ENCODE measurements around the gene SH3GL3. TPM values are rescaled to one million over a fixed set of nuclear protein-coding genes. Genes with fewer than 3 reads are reported as not detected.

The SH3GL3 gene
- total RNA-seq, 1 donor, result 0.72 TPM

DNA sequence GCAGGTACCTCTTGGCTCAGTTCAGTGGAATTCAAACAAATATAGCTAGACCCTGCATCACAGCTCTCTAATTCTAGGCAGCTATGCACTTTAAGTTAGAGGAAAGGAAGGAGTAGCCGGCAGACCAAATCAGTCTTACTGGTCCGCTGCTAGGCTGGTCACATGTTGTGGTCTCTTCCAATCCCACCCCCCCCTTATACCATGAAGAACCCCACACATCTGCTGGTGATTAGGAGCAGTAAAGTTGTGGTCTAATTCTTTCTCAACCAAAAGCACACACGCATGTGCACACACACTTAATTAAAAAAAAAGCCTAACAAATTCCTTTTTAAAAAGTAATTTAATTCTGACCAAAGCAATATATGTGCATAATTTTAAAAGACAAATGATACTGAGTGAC is 16.7 kb upstream of the SH3GL3 start:
- no peaks in the 10 kb centered on the region for H4K20me1 ChIP-seq (ENCODE audit: insufficient read depth, low read length)
- TF ChIP-seq, protein P1, sequence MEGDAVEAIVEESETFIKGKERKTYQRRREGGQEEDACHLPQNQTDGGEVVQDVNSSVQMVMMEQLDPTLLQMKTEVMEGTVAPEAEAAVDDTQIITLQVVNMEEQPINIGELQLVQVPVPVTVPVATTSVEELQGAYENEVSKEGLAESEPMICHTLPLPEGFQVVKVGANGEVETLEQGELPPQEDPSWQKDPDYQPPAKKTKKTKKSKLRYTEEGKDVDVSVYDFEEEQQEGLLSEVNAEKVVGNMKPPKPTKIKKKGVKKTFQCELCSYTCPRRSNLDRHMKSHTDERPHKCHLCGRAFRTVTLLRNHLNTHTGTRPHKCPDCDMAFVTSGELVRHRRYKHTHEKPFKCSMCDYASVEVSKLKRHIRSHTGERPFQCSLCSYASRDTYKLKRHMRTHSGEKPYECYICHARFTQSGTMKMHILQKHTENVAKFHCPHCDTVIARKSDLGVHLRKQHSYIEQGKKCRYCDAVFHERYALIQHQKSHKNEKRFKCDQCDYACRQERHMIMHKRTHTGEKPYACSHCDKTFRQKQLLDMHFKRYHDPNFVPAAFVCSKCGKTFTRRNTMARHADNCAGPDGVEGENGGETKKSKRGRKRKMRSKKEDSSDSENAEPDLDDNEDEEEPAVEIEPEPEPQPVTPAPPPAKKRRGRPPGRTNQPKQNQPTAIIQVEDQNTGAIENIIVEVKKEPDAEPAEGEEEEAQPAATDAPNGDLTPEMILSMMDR (IDR thresholded peaks at IDR 0.05; ENCODE audit: extremely low read depth, low read depth, low read length), result no peak
- DNase-seq (ENCODE audit: insufficient read length, low spot score, missing footprints), result no peak

DNA sequence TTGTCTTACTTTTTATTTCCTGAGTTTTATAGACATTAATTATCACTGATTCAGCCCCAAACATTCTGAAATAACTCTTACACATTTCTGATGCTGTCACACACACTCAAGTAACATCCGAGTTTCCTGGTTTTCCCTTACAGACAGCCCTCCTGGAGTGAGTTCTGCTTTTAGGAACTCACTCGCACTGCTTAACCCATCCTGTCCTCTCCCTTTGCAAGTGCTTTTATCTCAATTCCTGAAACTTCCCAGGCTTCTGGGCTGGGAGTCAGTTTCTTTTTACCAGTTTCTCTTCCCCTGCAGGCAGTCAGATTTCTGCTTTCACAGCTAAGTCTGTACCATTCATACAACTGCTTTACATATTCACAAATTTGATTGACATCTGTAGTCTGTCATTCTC is 15.6 kb upstream of the SH3GL3 start:
- H3K79me2 ChIP-seq (ENCODE audit: insufficient read depth, low read length), result no peaks in the 10 kb centered on the region
- TF ChIP-seq, protein P1 (IDR thresholded peaks at IDR 0.05; ENCODE audit: extremely low read depth, low read depth, low read length), result no peak
- H3K4me3 ChIP-seq (ENCODE audit: insufficient read depth, low read length), result no peak overlapping the region

More for the DNA sequence above, 16.7 kb upstream of the SH3GL3 start:
- no peaks in the 10 kb centered on the region for H3K36me3 ChIP-seq (ENCODE audit: insufficient read depth, low read length)
- no peaks in the 10 kb centered on the region for H3K4me1 ChIP-seq (ENCODE audit: insufficient read depth, low read length)
- no peaks in the 10 kb centered on the region for H3K9me3 ChIP-seq (ENCODE audit: low read depth, low read length)
- no peak overlapping the region for H3K4me2 ChIP-seq (ENCODE audit: insufficient read depth, low read length)
- H3K27ac ChIP-seq (ENCODE audit: low read depth, low read length), result no peak overlapping the region
- H3K27me3 ChIP-seq (ENCODE audit: insufficient read depth, low read length), result peaks cover 5% of the 10 kb centered on the region
- H3K4me3 ChIP-seq (ENCODE audit: insufficient read depth, low read length), result no peak overlapping the region
- no peaks in the 10 kb centered on the region for H3K79me2 ChIP-seq (ENCODE audit: insufficient read depth, low read length)
- no peak overlapping the region for H2AFZ ChIP-seq (ENCODE audit: low read length)

DNA sequence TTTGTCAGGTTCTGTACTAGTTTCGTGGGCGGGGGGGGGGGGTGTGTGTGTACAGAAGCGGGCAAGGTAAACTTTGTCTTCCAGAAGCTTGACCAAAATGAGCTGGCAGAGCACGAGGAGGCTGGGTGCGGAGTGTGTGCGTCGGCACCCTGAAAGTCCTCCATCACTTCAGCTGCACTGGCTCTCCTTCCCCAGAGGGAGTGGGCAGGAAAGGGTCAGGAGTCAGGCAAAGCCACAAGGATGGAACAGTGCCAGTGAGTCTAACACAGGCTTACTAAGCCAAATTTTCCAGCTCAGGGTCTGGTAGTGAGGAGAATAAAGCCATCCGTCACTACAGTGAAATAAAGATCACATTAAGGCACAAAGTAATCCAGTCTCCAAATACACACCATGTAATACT is 11.9 kb upstream of the SH3GL3 start:
- Histone ChIP-seq H3K36me3 (ENCODE audit: insufficient read depth, low read length) (no peaks in the 10 kb centered on the region), H3K79me2 (ENCODE audit: insufficient read depth, low read length) (no peaks in the 10 kb centered on the region), H3K4me2 (ENCODE audit: insufficient read depth, low read length) (peak overlapping the region; percentile 3), H3K4me1 (ENCODE audit: insufficient read depth, low read length) (no peaks in the 10 kb centered on the region), H3K4me3 (ENCODE audit: insufficient read depth, low read length) (no peak overlapping the region), H3K9me3 (ENCODE audit: low read depth, low read length) (no peaks in the 10 kb centered on the region), H2AFZ (ENCODE audit: low read length) (no peak overlapping the region), H3K27me3 (ENCODE audit: insufficient read depth, low read length) (peaks cover 5% of the 10 kb centered on the region), H3K27ac (ENCODE audit: low read depth, low read length) (no peak overlapping the region), H4K20me1 (ENCODE audit: insufficient read depth, low read length) (no peaks in the 10 kb centered on the region)
- TF ChIP-seq, protein P1 (IDR thresholded peaks at IDR 0.05; ENCODE audit: extremely low read depth, low read depth, low read length), result no peak
- DNase-seq (ENCODE audit: insufficient read length, low spot score, missing footprints), result no peak

More for the DNA sequence above, 15.6 kb upstream of the SH3GL3 start:
- DNase-seq (ENCODE audit: insufficient read length, low spot score, missing footprints), result no peak
- Histone ChIP-seq H3K27ac (ENCODE audit: low read depth, low read length) (no peak overlapping the region), H3K4me2 (ENCODE audit: insufficient read depth, low read length) (no peak overlapping the region), H3K36me3 (ENCODE audit: insufficient read depth, low read length) (no peaks in the 10 kb centered on the region), H3K9me3 (ENCODE audit: low read depth, low read length) (no peaks in the 10 kb centered on the region), H2AFZ (ENCODE audit: low read length) (no peak overlapping the region), H3K4me1 (ENCODE audit: insufficient read depth, low read length) (no peaks in the 10 kb centered on the region), H4K20me1 (ENCODE audit: insufficient read depth, low read length) (no peaks in the 10 kb centered on the region), H3K27me3 (ENCODE audit: insufficient read depth, low read length) (peaks cover 5% of the 10 kb centered on the region)

DNA sequence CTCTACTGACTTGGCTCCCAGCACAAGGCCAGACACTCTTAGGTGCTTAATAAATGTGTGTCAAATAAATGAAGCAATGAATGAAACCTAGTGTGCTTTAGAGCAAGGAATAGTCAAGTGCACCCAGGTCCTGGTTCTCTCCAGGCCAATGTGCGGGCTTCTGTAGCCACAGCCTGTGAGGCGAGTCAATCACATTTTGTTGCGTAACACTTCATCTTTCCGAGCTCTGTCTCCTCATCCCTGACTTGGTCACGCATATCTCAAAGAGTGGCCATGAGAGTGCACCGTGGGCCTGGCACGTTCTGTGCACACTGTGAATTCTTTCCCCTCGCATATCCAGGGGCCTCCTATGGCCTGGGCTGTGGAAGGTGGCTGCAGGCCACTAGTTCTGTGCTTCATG is 11.4 kb upstream of the SH3GL3 start:
- no peak overlapping the region for H3K4me3 ChIP-seq (ENCODE audit: insufficient read depth, low read length)
- H2AFZ ChIP-seq (ENCODE audit: low read length), result no peak overlapping the region
- no peak overlapping the region for H3K4me2 ChIP-seq (ENCODE audit: insufficient read depth, low read length)
- H4K20me1 ChIP-seq (ENCODE audit: insufficient read depth, low read length), result no peaks in the 10 kb centered on the region
- DNase-seq (ENCODE audit: insufficient read length, low spot score, missing footprints), result no peak
- TF ChIP-seq, protein P1 (IDR thresholded peaks at IDR 0.05; ENCODE audit: extremely low read depth, low read depth, low read length), result no peak
- no peaks in the 10 kb centered on the region for H3K79me2 ChIP-seq (ENCODE audit: insufficient read depth, low read length)
- H3K4me1 ChIP-seq (ENCODE audit: insufficient read depth, low read length), result no peaks in the 10 kb centered on the region
- no peaks in the 10 kb centered on the region for H3K36me3 ChIP-seq (ENCODE audit: insufficient read depth, low read length)
- no peaks in the 10 kb centered on the region for H3K9me3 ChIP-seq (ENCODE audit: low read depth, low read length)
- no peak overlapping the region for H3K27ac ChIP-seq (ENCODE audit: low read depth, low read length)
- peaks cover 5% of the 10 kb centered on the region for H3K27me3 ChIP-seq (ENCODE audit: insufficient read depth, low read length)
